GM12878 (cell line): ENCODE results near the gene EXD3. TPM values are rescaled to one million over a fixed set of nuclear protein-coding genes. Genes with fewer than 3 reads are reported as not detected.

Experiments used
- NR2F1 ChIP-seq: fragments of 450-650 bp; conservative IDR thresholded peaks from 2 replicates; pipeline ENCODE4 v1.6.1; 2017; ENCODE audit warnings: mild to moderate bottlenecking
- RAD21 ChIP-seq: IDR thresholded peaks from 2 replicates; pipeline ENCODE4 v1.6.1; 2011; ENCODE audit warnings: mild to moderate bottlenecking, low read depth, low read length, moderate library complexity; ENCODE audit not compliant: insufficient read depth
- polyA plus RNA-seq, 11 experiments: library from polyadenylated mRNA; depleted of rRNA in 4 of 11; unstranded in 6 of 11; stranded (reverse) in 5 of 11; fragments of >200 nt; fragmentation: Nextera tagmentation in 4 of 11; fragmentation: Illumina TruSeq in 1 of 11; extraction: Ambion mirVana in 4 of 11; extraction: Trizol in 1 of 11; gene quantifications; 1 replicate in 1 of 11; 2 replicates in 10 of 11; pipeline versions ENCODE4 v1.2.1 to v1.2.3, GENCODE V29; 2011 to 2016; ENCODE audit warnings: inconsistent platforms in 2 of 11, missing spikeins in 2 of 11, low read depth in 1 of 11
- total RNA-seq, 4 experiments: library from RNA; depleted of rRNA in 3 of 4; stranded (reverse); fragments of >200 nt in 3 of 4; fragmentation: Illumina TruSeq in 1 of 4; extraction: Trizol in 1 of 4; gene quantifications; 2 replicates each; pipeline versions ENCODE4 v1.2.1 to v1.2.3, GENCODE V29; 2013 to 2021
- TF ChIP-seq, protein P1 (sequence below): fragments of 450-650 bp; IDR thresholded peaks from 2 replicates; pipeline ENCODE4 v1.6.1; 2018; ENCODE audit warnings: mild to moderate bottlenecking, low read depth, moderate library complexity; ENCODE audit not compliant: partially characterized antibody
- TF ChIP-seq, protein P2 (sequence below): fragments of 450-650 bp; conservative IDR thresholded peaks from 2 replicates; pipeline ENCODE4 v1.6.1; 2017; ENCODE audit warnings: mild to moderate bottlenecking, moderate library complexity

EXD3 gene
- total and polyA plus RNA-seq, 10 of the 15 experiments (the other 5 are each of a cell fraction or from before 2014, with no cell fraction given): 0.21 to 7.1 (median 3.6) TPM

DNA sequence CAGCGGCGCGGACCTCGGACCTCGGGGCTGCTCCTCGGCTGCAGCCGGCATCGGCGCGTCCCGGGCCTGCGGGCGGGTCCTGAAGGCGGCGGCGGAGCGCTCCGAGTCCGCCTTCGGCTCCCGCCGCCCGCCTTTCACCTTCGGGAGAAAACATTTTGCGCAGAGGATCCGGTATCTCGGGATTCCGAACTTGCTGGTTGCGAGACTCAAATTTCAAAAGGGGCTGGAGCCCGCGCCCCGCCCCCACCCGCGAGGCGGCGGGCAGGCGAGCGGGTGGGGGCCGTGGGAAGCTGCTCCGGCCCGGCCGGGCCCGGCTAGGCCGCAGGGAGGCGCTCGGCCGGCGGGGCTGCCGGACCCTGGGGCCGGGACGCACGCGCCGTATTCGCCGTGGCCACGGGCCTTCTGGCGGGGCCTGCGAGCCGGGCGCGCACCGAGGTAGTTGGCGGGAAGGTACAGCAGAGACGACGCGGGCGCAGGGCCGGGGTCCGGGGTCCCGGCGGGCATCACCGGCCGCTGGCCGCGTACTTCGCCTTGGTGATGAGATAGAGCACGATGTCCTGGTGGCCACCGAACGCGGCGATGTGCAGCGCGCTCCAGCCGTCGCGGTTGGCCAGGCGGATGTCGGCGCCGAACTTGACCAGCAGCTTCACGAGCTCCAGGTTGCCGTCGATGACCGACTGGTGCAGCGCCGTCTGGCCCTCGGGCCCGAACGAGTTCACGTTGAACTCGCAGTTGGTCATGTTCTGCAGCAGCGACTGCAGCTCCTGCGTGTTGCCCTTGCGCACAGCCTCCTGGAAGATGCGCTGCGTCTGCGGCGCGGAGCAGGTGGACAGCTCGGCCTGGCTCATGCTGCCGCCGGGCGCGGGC is 121.6 kb downstream of the EXD3 start (continued):
- TF ChIP-seq RAD21 (peak; percentile 25; the same call in 1 of the 2 replicates), NR2F1 (peak; percentile 32; the same call in 1 of the 2 replicates)
- TF ChIP-seq, protein P1, sequence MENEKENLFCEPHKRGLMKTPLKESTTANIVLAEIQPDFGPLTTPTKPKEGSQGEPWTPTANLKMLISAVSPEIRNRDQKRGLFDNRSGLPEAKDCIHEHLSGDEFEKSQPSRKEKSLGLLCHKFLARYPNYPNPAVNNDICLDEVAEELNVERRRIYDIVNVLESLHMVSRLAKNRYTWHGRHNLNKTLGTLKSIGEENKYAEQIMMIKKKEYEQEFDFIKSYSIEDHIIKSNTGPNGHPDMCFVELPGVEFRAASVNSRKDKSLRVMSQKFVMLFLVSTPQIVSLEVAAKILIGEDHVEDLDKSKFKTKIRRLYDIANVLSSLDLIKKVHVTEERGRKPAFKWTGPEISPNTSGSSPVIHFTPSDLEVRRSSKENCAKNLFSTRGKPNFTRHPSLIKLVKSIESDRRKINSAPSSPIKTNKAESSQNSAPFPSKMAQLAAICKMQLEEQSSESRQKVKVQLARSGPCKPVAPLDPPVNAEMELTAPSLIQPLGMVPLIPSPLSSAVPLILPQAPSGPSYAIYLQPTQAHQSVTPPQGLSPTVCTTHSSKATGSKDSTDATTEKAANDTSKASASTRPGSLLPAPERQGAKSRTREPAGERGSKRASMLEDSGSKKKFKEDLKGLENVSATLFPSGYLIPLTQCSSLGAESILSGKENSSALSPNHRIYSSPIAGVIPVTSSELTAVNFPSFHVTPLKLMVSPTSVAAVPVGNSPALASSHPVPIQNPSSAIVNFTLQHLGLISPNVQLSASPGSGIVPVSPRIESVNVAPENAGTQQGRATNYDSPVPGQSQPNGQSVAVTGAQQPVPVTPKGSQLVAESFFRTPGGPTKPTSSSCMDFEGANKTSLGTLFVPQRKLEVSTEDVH: no peak
- TF ChIP-seq, protein P2, sequence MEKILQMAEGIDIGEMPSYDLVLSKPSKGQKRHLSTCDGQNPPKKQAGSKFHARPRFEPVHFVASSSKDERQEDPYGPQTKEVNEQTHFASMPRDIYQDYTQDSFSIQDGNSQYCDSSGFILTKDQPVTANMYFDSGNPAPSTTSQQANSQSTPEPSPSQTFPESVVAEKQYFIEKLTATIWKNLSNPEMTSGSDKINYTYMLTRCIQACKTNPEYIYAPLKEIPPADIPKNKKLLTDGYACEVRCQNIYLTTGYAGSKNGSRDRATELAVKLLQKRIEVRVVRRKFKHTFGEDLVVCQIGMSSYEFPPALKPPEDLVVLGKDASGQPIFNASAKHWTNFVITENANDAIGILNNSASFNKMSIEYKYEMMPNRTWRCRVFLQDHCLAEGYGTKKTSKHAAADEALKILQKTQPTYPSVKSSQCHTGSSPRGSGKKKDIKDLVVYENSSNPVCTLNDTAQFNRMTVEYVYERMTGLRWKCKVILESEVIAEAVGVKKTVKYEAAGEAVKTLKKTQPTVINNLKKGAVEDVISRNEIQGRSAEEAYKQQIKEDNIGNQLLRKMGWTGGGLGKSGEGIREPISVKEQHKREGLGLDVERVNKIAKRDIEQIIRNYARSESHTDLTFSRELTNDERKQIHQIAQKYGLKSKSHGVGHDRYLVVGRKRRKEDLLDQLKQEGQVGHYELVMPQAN: 0 out of 2 replicates have a peak, but pooled peaks have one; percentile 50
